ENCODE measurements around the gene SRA1. TPM values are rescaled to one million over a fixed set of nuclear protein-coding genes. Genes with fewer than 3 reads are reported as not detected.

SRA1 gene
- total RNA-seq, 1 donor from 2014 or later, result 37.5 TPM

DNA sequence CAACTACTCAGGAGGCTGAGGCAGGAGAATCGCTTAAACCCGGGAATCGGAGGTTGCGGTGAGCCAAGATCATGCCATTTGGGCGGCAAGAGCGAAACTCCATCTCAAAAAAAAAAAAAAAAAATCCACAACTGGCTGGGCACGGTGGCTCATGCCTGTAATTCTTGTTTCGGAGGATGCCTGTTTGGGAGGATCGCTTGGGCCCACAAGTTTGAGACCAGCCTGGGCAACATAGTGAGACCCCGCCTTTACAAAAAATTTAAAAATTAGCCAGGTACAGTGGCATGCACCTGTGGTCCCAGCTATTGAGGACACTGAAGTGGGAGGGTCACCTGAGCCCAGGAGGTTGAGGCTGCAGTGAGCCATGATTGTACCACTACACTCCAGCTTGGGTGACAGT, 11.7 kb downstream of the SRA1 start:
- Mint-ChIP-seq H3K4me1 (peaks cover 19% of the 10 kb centered on the region), H3K27me3 (ENCODE audit: low read depth) (no peaks in the 10 kb centered on the region), H3K4me3 (no peak overlapping the region), H3K36me3 (peaks cover 25% of the 10 kb centered on the region), H3K27ac (no peak overlapping the region), H3K9me3 (no peaks in the 10 kb centered on the region)
- no peak for TF ChIP-seq CTCF (IDR thresholded peaks at IDR 0.05; ENCODE audit: unreplicated experiment)
- DNase-seq (ENCODE audit: low spot score in 2 of 2, unreplicated experiment in 2 of 2), result no peak

DNA sequence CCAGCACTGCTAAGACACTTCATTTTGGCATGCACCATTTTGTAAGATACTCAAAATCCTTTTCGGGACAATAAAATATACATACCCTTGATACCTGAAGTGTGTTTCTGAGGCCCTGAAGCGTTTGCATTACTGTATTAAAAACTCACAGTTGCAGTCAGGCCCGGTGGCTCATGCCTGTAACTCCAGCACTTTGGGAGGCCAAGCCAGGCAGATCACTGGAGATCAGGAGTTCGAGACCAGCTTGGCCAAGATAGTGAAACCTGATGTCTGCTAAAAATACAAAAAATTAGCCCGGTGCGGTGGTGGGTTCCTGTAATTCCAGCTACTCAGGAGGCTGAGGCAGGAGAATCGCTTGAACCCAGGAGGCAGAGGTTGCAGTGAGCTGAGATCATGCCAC, 12.3 kb downstream of the SRA1 start:
- DNase-seq (ENCODE audit: low spot score in 2 of 2, unreplicated experiment in 2 of 2), result no peak
- Mint-ChIP-seq H3K4me3 (no peak overlapping the region), H3K4me1 (peaks cover 19% of the 10 kb centered on the region), H3K36me3 (peaks cover 23% of the 10 kb centered on the region), H3K9me3 (no peaks in the 10 kb centered on the region), H3K27ac (no peak overlapping the region), H3K27me3 (ENCODE audit: low read depth) (no peaks in the 10 kb centered on the region)
- no peak for TF ChIP-seq CTCF (IDR thresholded peaks at IDR 0.05; ENCODE audit: unreplicated experiment)

- peaks cover 34% of the 10 kb centered on the region for H3K36me3 Mint-ChIP-seq
- H3K9me3 Mint-ChIP-seq, result no peaks in the 10 kb centered on the region
Measured at GRCh38 chr5:140542972-140543371, 14.3 kb downstream of the SRA1 start.

GRCh38 chr5:140540227-140540626, 17.0 kb downstream of the SRA1 start:
- no peak overlapping the region for H3K4me3 Mint-ChIP-seq
- H3K36me3 Mint-ChIP-seq, result peaks cover 41% of the 10 kb centered on the region

More at GRCh38 chr5:140542972-140543371, 14.3 kb downstream of the SRA1 start:
- no peak for TF ChIP-seq CTCF (IDR thresholded peaks at IDR 0.05; ENCODE audit: unreplicated experiment)
- DNase-seq (ENCODE audit: low spot score in 2 of 2, unreplicated experiment in 2 of 2), result no peak
- H3K27me3 Mint-ChIP-seq (ENCODE audit: low read depth), result no peaks in the 10 kb centered on the region
- peaks cover 8% of the 10 kb centered on the region for H3K4me1 Mint-ChIP-seq
- no peak overlapping the region for H3K27ac Mint-ChIP-seq
- H3K4me3 Mint-ChIP-seq, result no peak overlapping the region

GRCh38 chr5:140524003-140524402, 33.3 kb downstream of the SRA1 start:
- Mint-ChIP-seq H3K4me1 (no peaks in the 10 kb centered on the region), H3K27me3 (ENCODE audit: low read depth) (no peaks in the 10 kb centered on the region), H3K27ac (no peak overlapping the region), H3K9me3 (peaks cover 3% of the 10 kb centered on the region), H3K36me3 (peaks cover 20% of the 10 kb centered on the region), H3K4me3 (no peak overlapping the region)
- TF ChIP-seq CTCF (IDR thresholded peaks at IDR 0.05; ENCODE audit: unreplicated experiment), result no peak
- DNase-seq (ENCODE audit: low spot score in 2 of 2, unreplicated experiment in 2 of 2), result no peak

More at GRCh38 chr5:140540227-140540626, 17.0 kb downstream of the SRA1 start:
- H3K27me3 Mint-ChIP-seq (ENCODE audit: low read depth), result no peaks in the 10 kb centered on the region
- H3K4me1 Mint-ChIP-seq, result no peaks in the 10 kb centered on the region
- no peaks in the 10 kb centered on the region for H3K9me3 Mint-ChIP-seq
- no peak for TF ChIP-seq CTCF (IDR thresholded peaks at IDR 0.05; ENCODE audit: unreplicated experiment)
- no peak overlapping the region for H3K27ac Mint-ChIP-seq
- no peak for DNase-seq (ENCODE audit: low spot score in 2 of 2, unreplicated experiment in 2 of 2)

GRCh38 chr5:140513124-140513523, 44.1 kb downstream of the SRA1 start:
- Mint-ChIP-seq H3K36me3 (peaks cover 51% of the 10 kb centered on the region), H3K27me3 (ENCODE audit: low read depth) (no peaks in the 10 kb centered on the region), H3K4me1 (no peaks in the 10 kb centered on the region), H3K9me3 (no peaks in the 10 kb centered on the region), H3K27ac (no peak overlapping the region), H3K4me3 (no peak overlapping the region)
- no peak for DNase-seq (ENCODE audit: low spot score in 2 of 2, unreplicated experiment in 2 of 2)
- TF ChIP-seq CTCF (IDR thresholded peaks at IDR 0.05; ENCODE audit: unreplicated experiment), result no peak

All from mesothelial cell of epicardium (in vitro differentiated cells).